CD4-positive, alpha-beta T cell treated with Interleukin-6 at 100 ng/mL for 8 hours (primary cell): Measurements from ENCODE around the gene KCNH5.
"Not testable (repeated sequence)": the region's sequence is repeated elsewhere in the genome, so short reads cannot be mapped to it uniquely, and the experiment has no call there.

ENCODE experiments used
- DNase-seq: peaks from one replicate; pipeline ENCODE4 v3.0.0-alpha.2; 2020; ENCODE audit warnings: mixed read lengths, low spot score

The KCNH5 gene

GRCh38 chr14:62886461-62886860 is 158.8 kb downstream of the KCNH5 start:
- DNase-seq: no peak

- no peak for DNase-seq
Observed at GRCh38 chr14:62885451-62885850, 159.8 kb downstream of the KCNH5 start.

- DNase-seq: no peak
Observed at GRCh38 chr14:62882967-62883366, 162.3 kb downstream of the KCNH5 start.

GRCh38 chr14:62866376-62866775 is 178.9 kb downstream of the KCNH5 start:
- DNase-seq: no peak

GRCh38 chr14:62864588-62864987 is 180.7 kb downstream of the KCNH5 start:
- no peak for DNase-seq

GRCh38 chr14:62858011-62858410 is 187.2 kb downstream of the KCNH5 start:
- not testable (repeated sequence) for DNase-seq

GRCh38 chr14:62854951-62855350 is 190.3 kb downstream of the KCNH5 start:
- DNase-seq: no peak

- DNase-seq: no peak
Observed at GRCh38 chr14:62847168-62847567, 198.1 kb downstream of the KCNH5 start.

GRCh38 chr14:62844546-62844945 is 200.7 kb downstream of the KCNH5 start:
- no peak for DNase-seq

GRCh38 chr14:62824086-62824485 is 221.2 kb downstream of the KCNH5 start:
- no peak for DNase-seq

GRCh38 chr14:62819931-62820330 is 225.3 kb downstream of the KCNH5 start:
- DNase-seq: no peak

- DNase-seq: no peak
Observed at GRCh38 chr14:62807636-62808035, 237.6 kb downstream of the KCNH5 start.

GRCh38 chr14:62800577-62800976 is 244.7 kb downstream of the KCNH5 start:
- DNase-seq: no peak

- no peak for DNase-seq
Observed at GRCh38 chr14:62796431-62796830, 248.8 kb downstream of the KCNH5 start.

- DNase-seq: no peak
Observed at GRCh38 chr14:62792578-62792977, 252.7 kb downstream of the KCNH5 start.

- DNase-seq: not testable (repeated sequence)
Observed at GRCh38 chr14:62781328-62781727, 263.9 kb downstream of the KCNH5 start.

- no peak for DNase-seq
Observed at GRCh38 chr14:62778852-62779251, 266.4 kb downstream of the KCNH5 start.

GRCh38 chr14:62778310-62778709 is 266.9 kb downstream of the KCNH5 start:
- DNase-seq: no peak

GRCh38 chr14:62777510-62777909 is 267.7 kb downstream of the KCNH5 start:
- no peak for DNase-seq

GRCh38 chr14:62776300-62776699 is 269.0 kb downstream of the KCNH5 start:
- no peak for DNase-seq

GRCh38 chr14:62768753-62769152 is 276.5 kb downstream of the KCNH5 start:
- no peak for DNase-seq

- no peak for DNase-seq
Observed at GRCh38 chr14:62763951-62764350, 281.3 kb downstream of the KCNH5 start.

- DNase-seq: no peak
Observed at GRCh38 chr14:62759796-62760195, 285.5 kb downstream of the KCNH5 start.

GRCh38 chr14:62746881-62747280 is 298.4 kb downstream of the KCNH5 start:
- not testable (repeated sequence) for DNase-seq

- DNase-seq: no peak
Observed at GRCh38 chr14:62745496-62745895, 299.8 kb downstream of the KCNH5 start.
